HG03575 (cell line): ENCODE results near the gene MEGF6.

ENCODE experiments used
- ATAC-seq: cut with Tn5 transposase; IDR thresholded peaks from one replicate; pipeline ENCODE4 v1.9.1; 2021; ENCODE audit not compliant: unreplicated experiment, insufficient number of reproducible peaks, low FRiP score; ENCODE audit errors: extremely low read depth

Gene MEGF6

GRCh38 chr1:3450202-3450863 is 161.0 kb downstream of the MEGF6 start:
- ATAC-seq: no peak

DNA sequence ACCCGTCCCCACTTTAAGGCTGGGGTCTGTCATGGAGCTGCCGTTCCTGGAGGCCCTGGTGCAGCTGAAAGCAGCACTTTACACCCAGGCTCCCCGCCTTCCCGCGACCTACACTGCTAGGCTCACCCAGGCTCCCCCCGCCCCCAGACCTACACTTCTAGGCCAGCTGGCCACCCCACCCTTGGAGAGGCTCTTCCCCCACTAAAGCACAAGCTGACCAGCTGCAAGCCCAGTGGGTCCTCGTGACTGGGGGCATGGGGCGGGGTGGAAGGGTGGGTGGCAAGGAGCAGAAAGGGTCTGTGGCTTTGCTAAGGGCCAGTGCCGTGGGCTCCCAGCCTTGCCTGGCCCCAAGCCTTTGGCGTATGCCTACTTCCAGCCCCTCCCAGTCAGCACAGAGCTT is 166.6 kb downstream of the MEGF6 start:
- ATAC-seq: no peak

DNA sequence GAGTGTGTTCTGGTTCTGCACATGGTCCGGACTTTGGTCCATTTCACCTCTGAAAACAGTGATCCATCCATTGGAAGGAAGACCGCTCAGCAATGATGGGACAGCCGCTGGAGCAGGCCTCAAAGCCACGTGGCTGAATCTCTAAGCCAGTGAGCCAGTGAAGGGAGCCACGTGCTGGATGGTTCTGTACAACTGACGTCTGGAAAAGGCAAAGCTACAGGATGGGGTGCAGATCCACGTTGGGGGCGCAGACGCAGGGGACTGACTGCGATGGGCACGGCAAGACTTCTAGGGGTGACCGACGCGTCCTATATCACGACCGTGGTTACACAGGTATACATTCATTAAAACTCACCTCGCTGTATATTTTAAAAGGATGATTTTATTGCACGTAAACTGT is 167.0 kb downstream of the MEGF6 start:
- no peak for ATAC-seq

DNA sequence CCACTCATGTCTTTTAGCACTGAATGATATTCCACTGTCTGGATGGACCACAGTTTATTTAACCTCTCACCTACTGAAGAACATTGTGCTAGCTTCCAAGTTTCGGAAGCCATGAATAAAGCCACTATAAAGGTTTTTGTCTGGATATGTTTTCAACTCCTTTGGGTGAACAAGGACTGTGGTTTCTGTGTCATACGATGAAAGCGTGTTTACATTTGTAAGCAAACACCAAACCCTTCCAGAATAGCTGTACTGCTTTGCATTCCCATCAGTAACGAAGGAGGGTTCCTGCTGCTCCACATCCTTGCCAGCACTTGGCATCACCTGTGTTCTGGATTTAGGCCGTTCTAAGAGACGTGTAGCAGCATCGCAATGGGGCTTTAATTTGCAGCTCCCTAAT is 167.5 kb downstream of the MEGF6 start:
- ATAC-seq: no peak

DNA sequence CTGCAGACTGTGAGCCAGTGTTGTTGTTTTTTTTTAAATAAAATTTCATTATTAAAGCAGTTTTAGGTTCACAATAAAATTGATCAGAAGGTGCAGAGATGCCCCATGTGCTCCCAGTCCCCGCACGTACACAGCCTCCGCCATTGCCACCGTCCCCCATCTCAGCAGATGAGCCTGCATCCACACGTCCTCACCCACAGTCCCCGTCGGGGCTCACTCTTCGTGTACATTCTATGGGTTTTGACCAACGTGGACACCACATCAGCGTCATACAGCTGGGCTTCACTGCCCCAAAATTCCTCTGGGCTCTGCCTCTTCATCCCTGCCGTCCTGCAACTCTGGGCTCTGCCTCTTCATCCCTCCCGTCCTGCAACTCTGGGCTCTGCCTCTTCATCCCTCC is 168.4 kb downstream of the MEGF6 start:
- no peak for ATAC-seq

GRCh38 chr1:3442331-3442730 is 169.0 kb downstream of the MEGF6 start:
- ATAC-seq: no peak

GRCh38 chr1:3441880-3442279 is 169.4 kb downstream of the MEGF6 start:
- ATAC-seq: no peak

DNA sequence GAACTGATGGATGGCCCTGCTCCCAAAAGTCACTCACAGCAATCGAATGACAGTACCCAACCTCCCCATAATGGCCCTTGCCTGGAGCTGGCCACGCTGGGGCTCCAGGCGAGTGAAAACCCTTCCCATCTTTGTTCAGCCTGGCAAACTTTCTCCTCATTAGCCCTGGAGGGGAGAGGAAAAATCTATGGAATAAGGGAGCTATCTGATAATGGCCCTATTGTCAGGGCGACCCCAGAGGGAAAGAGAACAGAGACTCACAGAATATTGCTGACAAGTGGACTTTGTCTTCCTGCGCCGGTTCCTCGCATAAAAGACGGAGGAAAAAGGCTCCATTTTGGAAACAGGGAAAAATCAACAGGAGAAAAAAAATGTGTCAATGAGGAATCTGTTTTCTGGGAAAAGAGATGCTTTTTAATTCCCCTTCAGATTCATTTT is 169.9 kb downstream of the MEGF6 start:
- no peak for ATAC-seq

- no peak for ATAC-seq
Measured at GRCh38 chr1:3440711-3441409, 170.4 kb downstream of the MEGF6 start.

DNA sequence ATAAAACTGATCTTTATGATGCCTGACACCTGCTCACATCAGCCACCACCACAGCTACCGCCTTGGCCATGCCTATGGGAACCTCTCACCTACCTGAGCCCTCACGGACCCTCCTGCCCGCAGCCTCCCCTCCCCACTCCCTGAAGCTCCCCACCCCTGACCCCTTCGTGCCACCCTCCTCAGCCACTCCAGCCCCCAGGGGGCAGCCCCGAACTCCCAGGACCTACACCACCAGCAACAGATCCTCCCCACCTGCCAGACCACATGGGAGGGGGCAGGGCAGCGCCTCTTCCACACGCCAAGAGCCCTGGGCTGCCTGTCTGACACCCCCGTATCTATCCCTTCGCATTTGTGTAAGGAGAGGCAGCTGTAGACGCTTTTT is 171.0 kb downstream of the MEGF6 start:
- no peak for ATAC-seq
